ENCODE results near the gene KLHDC10.

DNA sequence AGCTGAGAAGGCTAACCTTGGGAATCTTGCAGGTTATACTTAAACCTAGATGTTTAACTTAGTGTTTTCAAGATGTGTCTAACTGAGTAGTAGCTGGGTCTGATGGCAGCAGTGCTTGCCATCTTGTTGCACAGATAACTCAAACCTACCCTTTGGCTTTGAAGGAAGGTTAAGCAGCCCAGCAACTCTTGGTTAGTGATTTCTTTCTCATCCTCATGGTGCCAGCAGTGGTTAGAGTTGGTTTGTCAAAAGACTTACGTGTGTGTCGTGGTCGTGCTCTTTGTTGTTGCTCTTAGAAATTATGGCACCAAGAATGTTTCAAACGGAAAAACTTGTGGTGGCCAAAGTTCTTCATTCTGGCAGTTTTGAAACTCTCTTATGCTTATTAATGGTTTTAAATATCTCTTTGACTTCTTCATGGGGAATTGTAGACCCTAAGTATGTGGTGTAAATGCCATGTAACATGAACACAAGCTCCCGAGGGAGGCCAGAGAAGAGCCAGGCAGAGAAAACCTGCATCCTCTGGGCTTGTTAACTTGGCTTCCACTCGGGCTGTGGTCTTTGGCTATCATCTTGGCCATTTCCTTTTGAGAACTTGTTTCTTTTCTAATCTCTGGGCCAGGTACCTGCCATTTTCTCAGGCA is 61.0 kb downstream of the KLHDC10 start:
- no peak for TF ChIP-seq EP300 (IDR thresholded peaks at IDR 0.05)
- TF ChIP-seq, protein P1, sequence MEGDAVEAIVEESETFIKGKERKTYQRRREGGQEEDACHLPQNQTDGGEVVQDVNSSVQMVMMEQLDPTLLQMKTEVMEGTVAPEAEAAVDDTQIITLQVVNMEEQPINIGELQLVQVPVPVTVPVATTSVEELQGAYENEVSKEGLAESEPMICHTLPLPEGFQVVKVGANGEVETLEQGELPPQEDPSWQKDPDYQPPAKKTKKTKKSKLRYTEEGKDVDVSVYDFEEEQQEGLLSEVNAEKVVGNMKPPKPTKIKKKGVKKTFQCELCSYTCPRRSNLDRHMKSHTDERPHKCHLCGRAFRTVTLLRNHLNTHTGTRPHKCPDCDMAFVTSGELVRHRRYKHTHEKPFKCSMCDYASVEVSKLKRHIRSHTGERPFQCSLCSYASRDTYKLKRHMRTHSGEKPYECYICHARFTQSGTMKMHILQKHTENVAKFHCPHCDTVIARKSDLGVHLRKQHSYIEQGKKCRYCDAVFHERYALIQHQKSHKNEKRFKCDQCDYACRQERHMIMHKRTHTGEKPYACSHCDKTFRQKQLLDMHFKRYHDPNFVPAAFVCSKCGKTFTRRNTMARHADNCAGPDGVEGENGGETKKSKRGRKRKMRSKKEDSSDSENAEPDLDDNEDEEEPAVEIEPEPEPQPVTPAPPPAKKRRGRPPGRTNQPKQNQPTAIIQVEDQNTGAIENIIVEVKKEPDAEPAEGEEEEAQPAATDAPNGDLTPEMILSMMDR (IDR thresholded peaks at IDR 0.05), result no peak
- TF ChIP-seq POLR2AphosphoS5 (IDR thresholded peaks at IDR 0.05), result no peak
